Liver (tissue), 9 donors: ENCODE results near the gene MYL10. TPM values are rescaled to one million over a fixed set of nuclear protein-coding genes. Genes with fewer than 3 reads are reported as not detected.
"Not testable (repeated sequence)": the region's sequence is repeated elsewhere in the genome, so short reads cannot be mapped to it uniquely, and the experiment has no call there.

ENCODE experiments used
- DNase-seq: peaks from one replicate; pipeline ENCODE4 v3.0.0-alpha.2; 2017; ENCODE audit warnings: low spot score
- H3K27ac ChIP-seq, 2 donors: one replicate each; pipeline ENCODE4 v1.7.0; 2013; ENCODE audit warnings: inconsistent platforms in 2 of 2, low read length in 2 of 2, control low read depth in 1 of 2, low read depth in 1 of 2, mild to moderate bottlenecking in 1 of 2
- H3K27me3 ChIP-seq, 4 donors: one replicate each; pipeline versions ENCODE4 v1.6.1 to v1.7.0; 2013; ENCODE audit warnings: low read length in 3 of 4, inconsistent platforms in 1 of 4, mild to moderate bottlenecking in 1 of 4, moderate library complexity in 1 of 4; ENCODE audit not compliant: control insufficient read depth in 4 of 4, insufficient read depth in 4 of 4
- H3K36me3 ChIP-seq, 4 donors: one replicate each; pipeline versions ENCODE4 v1.6.1 to v1.7.0; 2013; ENCODE audit warnings: low read length in 3 of 4, mild to moderate bottlenecking in 3 of 4, low read depth in 1 of 4, moderate library complexity in 1 of 4; ENCODE audit not compliant: control insufficient read depth in 4 of 4, insufficient read depth in 3 of 4
- H3K4me1 ChIP-seq, 4 donors: one replicate each; pipeline versions ENCODE4 v1.6.1 to v1.7.0; 2013; ENCODE audit warnings: low read length in 3 of 4, mild to moderate bottlenecking in 3 of 4, moderate library complexity in 1 of 4; ENCODE audit not compliant: control insufficient read depth in 4 of 4, insufficient read depth in 4 of 4
- H3K4me3 ChIP-seq, 3 donors: one replicate each; pipeline versions ENCODE4 v1.6.1 to v1.7.0; 2013; ENCODE audit warnings: low read length in 3 of 3, control low read depth in 1 of 3, low read depth in 1 of 3, mild to moderate bottlenecking in 1 of 3
- H3K9ac ChIP-seq, 2 donors: one replicate each; pipeline ENCODE4 v1.7.0; 2013; ENCODE audit warnings: low read length in 2 of 2, mild to moderate bottlenecking in 2 of 2, moderate library complexity in 2 of 2, control low read depth in 1 of 2, low read depth in 1 of 2
- H3K9me3 ChIP-seq, 4 donors: one replicate each; pipeline versions ENCODE4 v1.6.1 to v1.7.0; 2013; ENCODE audit warnings: low read length in 3 of 4; ENCODE audit not compliant: control insufficient read depth in 4 of 4
- EGR1 ChIP-seq, 2 donors: IDR thresholded peaks; 2 replicates each; pipeline ENCODE4 v1.6.1; 2016 to 2018; ENCODE audit warnings: antibody characterized with exemption in 2 of 2, low read depth in 2 of 2
- FOXA1 ChIP-seq: IDR thresholded peaks from 2 replicates; pipeline ENCODE4 v1.6.1; 2016; ENCODE audit warnings: antibody characterized with exemption
- FOXA2 ChIP-seq: IDR thresholded peaks from 2 replicates; pipeline ENCODE4 v1.6.1; 2016; ENCODE audit warnings: antibody characterized with exemption
- GABPA ChIP-seq, 2 donors: IDR thresholded peaks in 1 of 2; conservative IDR thresholded peaks in 1 of 2; 2 replicates each; pipeline ENCODE4 v1.6.1; 2016; ENCODE audit warnings: antibody characterized with exemption in 2 of 2, mild to moderate bottlenecking in 1 of 2, moderate library complexity in 1 of 2
- HNF4A ChIP-seq, 2 donors: conservative IDR thresholded peaks; 2 replicates each; pipeline ENCODE4 v1.6.1; 2016; ENCODE audit warnings: antibody characterized with exemption in 2 of 2, mild to moderate bottlenecking in 2 of 2
- HNF4G ChIP-seq: IDR thresholded peaks from 2 replicates; pipeline ENCODE4 v1.6.1; 2016; ENCODE audit warnings: antibody characterized with exemption
- JUND ChIP-seq, 2 donors: IDR thresholded peaks; 2 replicates each; pipeline ENCODE4 v1.6.1; 2016; ENCODE audit warnings: antibody characterized with exemption in 2 of 2
- NR2F2 ChIP-seq: IDR thresholded peaks from 2 replicates; pipeline ENCODE4 v1.6.1; 2016; ENCODE audit warnings: antibody characterized with exemption
- RAD21 ChIP-seq, 2 donors: IDR thresholded peaks; 2 replicates each; pipeline ENCODE4 v1.6.1; 2016; ENCODE audit warnings: antibody characterized with exemption in 2 of 2, mild to moderate bottlenecking in 2 of 2
- SP1 ChIP-seq: IDR thresholded peaks from 2 replicates; pipeline ENCODE4 v1.6.1; 2018; ENCODE audit warnings: antibody characterized with exemption, mild to moderate bottlenecking
- TAF1 ChIP-seq: conservative IDR thresholded peaks from 2 replicates; pipeline ENCODE4 v1.6.1; 2016; ENCODE audit warnings: antibody characterized with exemption, mild to moderate bottlenecking
- YY1 ChIP-seq: IDR thresholded peaks from 2 replicates; pipeline ENCODE4 v1.6.1; 2016; ENCODE audit warnings: antibody characterized with exemption, mild to moderate bottlenecking
- WGBS: extraction: QIAGEN DNeasy Blood & Tissue Kit; methylation state at CpG from one replicate; pipeline ENCODE4 v1.1.7; 2013; 5-methylcytosine and 5-hydroxymethylcytosine counted together
- polyA plus RNA-seq, 2 donors: library from polyadenylated mRNA; stranded (reverse) in 1 of 2; unstranded in 1 of 2; fragments of 200-250 nt in 1 of 2; fragments of >200 nt in 1 of 2; fragmentation: Nextera tagmentation in 1 of 2; extraction: Ambion mirVana in 1 of 2; gene quantifications; one replicate each; pipeline versions ENCODE4 v1.2.1 to v1.2.3, GENCODE V29; 2013 to 2015
- total RNA-seq, 2 donors: library from RNA; depleted of rRNA; stranded (reverse); fragments of >200 nt; gene quantifications; one replicate each; pipeline ENCODE4 v1.2.3, GENCODE V29; 2014
- TF ChIP-seq, protein P1 (sequence below): IDR thresholded peaks from 2 replicates; pipeline ENCODE4 v1.6.1; 2016; ENCODE audit warnings: antibody characterized with exemption
- TF ChIP-seq, protein P2 (sequence below): fragments of 150-350 bp; IDR thresholded peaks from 2 replicates; pipeline ENCODE4 v1.5.1; 2017; ENCODE audit warnings: improper control_type of control experiment, low read depth, low read length; ENCODE audit not compliant: missing input control
- TF ChIP-seq, protein P3 (sequence below): IDR thresholded peaks from 2 replicates; pipeline ENCODE4 v1.6.1; 2016; ENCODE audit warnings: antibody characterized with exemption, mild to moderate bottlenecking
- TF ChIP-seq, protein P4 (sequence below): IDR thresholded peaks from 2 replicates; pipeline ENCODE4 v1.6.1; 2016; ENCODE audit warnings: antibody characterized with exemption
- donor health status: healthy.
- donor health status: healthy.
- donor health status: healthy.
- donor health status: healthy.
- donor health status: healthy.

Gene MYL10
- total and polyA plus RNA-seq, 4 donors = not detected

DNA sequence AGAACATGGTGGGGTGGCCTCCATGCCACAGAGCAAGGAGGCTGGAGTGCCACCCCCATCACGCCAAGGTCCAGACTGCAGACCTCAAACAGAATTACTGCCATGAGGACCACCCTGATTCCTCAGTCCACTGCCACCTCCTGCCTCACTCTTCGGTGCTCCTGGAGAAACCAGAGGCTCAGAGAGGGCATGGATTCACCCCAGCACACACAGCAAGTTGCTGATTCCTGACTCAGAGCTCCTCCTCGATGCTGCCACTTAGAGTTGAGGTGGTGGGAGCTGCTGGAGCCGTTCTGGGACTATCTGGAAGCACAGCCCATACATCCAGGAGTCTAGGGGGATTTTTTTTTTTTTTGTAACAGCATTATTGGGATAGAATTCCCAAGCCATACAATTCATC, 22.0 kb upstream of the MYL10 start:
- Histone ChIP-seq H3K4me3 (no peak overlapping the region), H3K9me3 (no peaks in the 10 kb centered on the region), H3K4me1 (no peaks in the 10 kb centered on the region), H3K36me3 (no peaks in the 10 kb centered on the region), H3K27me3 (no peaks in the 10 kb centered on the region), H3K27ac (no peak overlapping the region), H3K9ac (no peak overlapping the region)
- no peak for DNase-seq
- TF ChIP-seq FOXA2 (no peak), EGR1 (IDR thresholded peaks at IDR 0.05; ENCODE audit: low read depth in 2 of 2) (no peak), YY1 (no peak), TAF1 (no peak), HNF4G (no peak), NR2F2 (no peak), HNF4A (conservative IDR thresholded peaks at IDR 0.05) (no peak)
- TF ChIP-seq, protein P1, sequence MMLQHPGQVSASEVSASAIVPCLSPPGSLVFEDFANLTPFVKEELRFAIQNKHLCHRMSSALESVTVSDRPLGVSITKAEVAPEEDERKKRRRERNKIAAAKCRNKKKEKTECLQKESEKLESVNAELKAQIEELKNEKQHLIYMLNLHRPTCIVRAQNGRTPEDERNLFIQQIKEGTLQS = no peak
- WGBS = 64% methylated on average over 4 of the region's 4 CpGs

DNA sequence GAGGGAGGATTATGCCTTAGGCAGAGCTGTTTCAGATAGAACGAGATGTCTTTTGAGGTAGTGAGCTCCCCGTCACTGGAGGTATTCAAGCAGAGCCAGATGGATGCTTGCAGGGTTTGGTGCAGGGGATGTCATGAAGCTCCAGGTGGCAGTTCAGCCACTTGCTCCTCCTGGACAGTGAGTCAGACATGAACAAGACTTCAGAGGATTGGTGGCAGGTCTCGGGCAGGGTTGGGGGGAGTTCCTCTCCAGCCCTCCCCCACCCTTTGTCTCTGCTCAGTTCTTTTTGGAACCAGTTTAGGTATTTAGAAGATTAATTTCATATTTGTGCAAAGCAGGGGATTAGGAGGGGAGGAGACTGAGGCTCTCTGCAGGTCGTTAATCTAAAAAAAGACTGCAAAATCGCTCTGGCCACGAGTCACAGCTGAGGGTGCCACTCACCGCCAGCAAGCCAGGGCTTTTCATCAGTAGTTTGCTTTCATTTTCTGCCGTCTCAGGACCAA, 21.5 kb upstream of the MYL10 start:
- WGBS = 61% methylated on average over 8 of the region's 8 CpGs

DNA sequence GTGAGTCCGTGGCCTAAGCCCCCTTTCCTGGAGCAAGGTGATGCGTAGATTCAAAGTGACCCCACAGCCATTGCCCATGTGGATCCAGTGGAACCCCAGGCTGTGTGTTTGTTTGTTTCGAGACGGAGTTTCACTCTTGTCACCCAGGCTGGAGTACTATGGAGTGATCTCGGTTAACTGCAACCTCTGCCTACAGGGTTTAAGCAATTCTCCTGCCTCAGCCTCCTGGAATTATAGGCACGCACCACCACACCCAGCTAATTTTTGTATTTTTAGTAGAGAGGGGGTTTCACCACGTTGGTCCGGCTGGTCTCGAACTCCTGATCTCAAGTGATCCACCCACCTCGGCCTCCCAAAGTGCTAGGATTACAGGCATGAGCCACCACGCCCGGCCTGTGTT, 18.8 kb upstream of the MYL10 start:
- H3K27ac ChIP-seq, DNase-seq, H3K9ac ChIP-seq, H3K36me3 ChIP-seq, H3K4me1 ChIP-seq, H3K27me3 ChIP-seq, H3K4me3 ChIP-seq, H3K9me3 ChIP-seq: not testable (repeated sequence)
- 91% methylated on average over 12 of the region's 12 CpGs for WGBS

More for the DNA sequence above, 21.5 kb upstream of the MYL10 start:
- H3K36me3 ChIP-seq = no peaks in the 10 kb centered on the region
- H3K4me1 ChIP-seq = no peaks in the 10 kb centered on the region
- no peaks in the 10 kb centered on the region for H3K9me3 ChIP-seq
- H3K4me3 ChIP-seq = no peak overlapping the region
- DNase-seq = no peak
- no peaks in the 10 kb centered on the region for H3K27me3 ChIP-seq
- no peak overlapping the region for H3K9ac ChIP-seq
- no peak for TF ChIP-seq YY1
- TF ChIP-seq, protein P2, sequence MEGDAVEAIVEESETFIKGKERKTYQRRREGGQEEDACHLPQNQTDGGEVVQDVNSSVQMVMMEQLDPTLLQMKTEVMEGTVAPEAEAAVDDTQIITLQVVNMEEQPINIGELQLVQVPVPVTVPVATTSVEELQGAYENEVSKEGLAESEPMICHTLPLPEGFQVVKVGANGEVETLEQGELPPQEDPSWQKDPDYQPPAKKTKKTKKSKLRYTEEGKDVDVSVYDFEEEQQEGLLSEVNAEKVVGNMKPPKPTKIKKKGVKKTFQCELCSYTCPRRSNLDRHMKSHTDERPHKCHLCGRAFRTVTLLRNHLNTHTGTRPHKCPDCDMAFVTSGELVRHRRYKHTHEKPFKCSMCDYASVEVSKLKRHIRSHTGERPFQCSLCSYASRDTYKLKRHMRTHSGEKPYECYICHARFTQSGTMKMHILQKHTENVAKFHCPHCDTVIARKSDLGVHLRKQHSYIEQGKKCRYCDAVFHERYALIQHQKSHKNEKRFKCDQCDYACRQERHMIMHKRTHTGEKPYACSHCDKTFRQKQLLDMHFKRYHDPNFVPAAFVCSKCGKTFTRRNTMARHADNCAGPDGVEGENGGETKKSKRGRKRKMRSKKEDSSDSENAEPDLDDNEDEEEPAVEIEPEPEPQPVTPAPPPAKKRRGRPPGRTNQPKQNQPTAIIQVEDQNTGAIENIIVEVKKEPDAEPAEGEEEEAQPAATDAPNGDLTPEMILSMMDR = no peak
- TF ChIP-seq SP1 = no peak
- TF ChIP-seq EGR1 (IDR thresholded peaks at IDR 0.05; ENCODE audit: low read depth in 2 of 2) = no peak
- no peak for TF ChIP-seq TAF1
- TF ChIP-seq, protein P3, sequence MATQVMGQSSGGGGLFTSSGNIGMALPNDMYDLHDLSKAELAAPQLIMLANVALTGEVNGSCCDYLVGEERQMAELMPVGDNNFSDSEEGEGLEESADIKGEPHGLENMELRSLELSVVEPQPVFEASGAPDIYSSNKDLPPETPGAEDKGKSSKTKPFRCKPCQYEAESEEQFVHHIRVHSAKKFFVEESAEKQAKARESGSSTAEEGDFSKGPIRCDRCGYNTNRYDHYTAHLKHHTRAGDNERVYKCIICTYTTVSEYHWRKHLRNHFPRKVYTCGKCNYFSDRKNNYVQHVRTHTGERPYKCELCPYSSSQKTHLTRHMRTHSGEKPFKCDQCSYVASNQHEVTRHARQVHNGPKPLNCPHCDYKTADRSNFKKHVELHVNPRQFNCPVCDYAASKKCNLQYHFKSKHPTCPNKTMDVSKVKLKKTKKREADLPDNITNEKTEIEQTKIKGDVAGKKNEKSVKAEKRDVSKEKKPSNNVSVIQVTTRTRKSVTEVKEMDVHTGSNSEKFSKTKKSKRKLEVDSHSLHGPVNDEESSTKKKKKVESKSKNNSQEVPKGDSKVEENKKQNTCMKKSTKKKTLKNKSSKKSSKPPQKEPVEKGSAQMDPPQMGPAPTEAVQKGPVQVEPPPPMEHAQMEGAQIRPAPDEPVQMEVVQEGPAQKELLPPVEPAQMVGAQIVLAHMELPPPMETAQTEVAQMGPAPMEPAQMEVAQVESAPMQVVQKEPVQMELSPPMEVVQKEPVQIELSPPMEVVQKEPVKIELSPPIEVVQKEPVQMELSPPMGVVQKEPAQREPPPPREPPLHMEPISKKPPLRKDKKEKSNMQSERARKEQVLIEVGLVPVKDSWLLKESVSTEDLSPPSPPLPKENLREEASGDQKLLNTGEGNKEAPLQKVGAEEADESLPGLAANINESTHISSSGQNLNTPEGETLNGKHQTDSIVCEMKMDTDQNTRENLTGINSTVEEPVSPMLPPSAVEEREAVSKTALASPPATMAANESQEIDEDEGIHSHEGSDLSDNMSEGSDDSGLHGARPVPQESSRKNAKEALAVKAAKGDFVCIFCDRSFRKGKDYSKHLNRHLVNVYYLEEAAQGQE = no peak
- no peak for TF ChIP-seq FOXA2
- no peak for TF ChIP-seq NR2F2
- TF ChIP-seq, protein P4, sequence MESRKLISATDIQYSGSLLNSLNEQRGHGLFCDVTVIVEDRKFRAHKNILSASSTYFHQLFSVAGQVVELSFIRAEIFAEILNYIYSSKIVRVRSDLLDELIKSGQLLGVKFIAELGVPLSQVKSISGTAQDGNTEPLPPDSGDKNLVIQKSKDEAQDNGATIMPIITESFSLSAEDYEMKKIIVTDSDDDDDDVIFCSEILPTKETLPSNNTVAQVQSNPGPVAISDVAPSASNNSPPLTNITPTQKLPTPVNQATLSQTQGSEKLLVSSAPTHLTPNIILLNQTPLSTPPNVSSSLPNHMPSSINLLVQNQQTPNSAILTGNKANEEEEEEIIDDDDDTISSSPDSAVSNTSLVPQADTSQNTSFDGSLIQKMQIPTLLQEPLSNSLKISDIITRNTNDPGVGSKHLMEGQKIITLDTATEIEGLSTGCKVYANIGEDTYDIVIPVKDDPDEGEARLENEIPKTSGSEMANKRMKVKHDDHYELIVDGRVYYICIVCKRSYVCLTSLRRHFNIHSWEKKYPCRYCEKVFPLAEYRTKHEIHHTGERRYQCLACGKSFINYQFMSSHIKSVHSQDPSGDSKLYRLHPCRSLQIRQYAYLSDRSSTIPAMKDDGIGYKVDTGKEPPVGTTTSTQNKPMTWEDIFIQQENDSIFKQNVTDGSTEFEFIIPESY = no peak
- TF ChIP-seq JUND (IDR thresholded peaks at IDR 0.05) = no peak
- no peak for TF ChIP-seq FOXA1
- TF ChIP-seq RAD21 (IDR thresholded peaks at IDR 0.05) = no peak
- TF ChIP-seq GABPA (IDR thresholded peaks at IDR 0.05 in 1 of 2, conservative IDR thresholded peaks at IDR 0.05 in 1 of 2) = no peak
- H3K27ac ChIP-seq = no peak overlapping the region
